WTC11 (cell line): Measurements from ENCODE around the gene RBM8A. TPM values are rescaled to one million over a fixed set of nuclear protein-coding genes. Genes with fewer than 3 reads are reported as not detected.

ENCODE experiments used
- ATAC-seq: fragments of 200-7000 bp; cut with Tn5 transposase; 2 replicates; pipeline ENCODE4 v1.10.0; 2021; ENCODE audit warnings: mild to moderate bottlenecking, moderate library complexity
- CTCF ChIA-PET: fragments of 300-600 bp; sonication (Branson Sonifier 250); formaldehyde crosslinking; loops from one replicate; lab custom pipeline; 2021; ENCODE audit warnings: antibody characterized with exemption; lab: Charles Lee
- POLR2A ChIA-PET: fragments of 350-600 bp; sonication (Branson Sonifier 250); formaldehyde crosslinking; loops from one replicate; lab custom pipeline; 2021; ENCODE audit warnings: antibody characterized with exemption; lab: Charles Lee
- DNase-seq: peaks from one replicate; pipeline ENCODE4 v3.0.0; 2021; ENCODE audit warnings: low spot score
- H3K27ac Mint-ChIP-seq: 2 replicates; pipeline ENCODE4 v1.8.0; 2021; ENCODE audit warnings: mixed read lengths
- H3K27me3 Mint-ChIP-seq: 2 replicates; pipeline ENCODE4 v1.8.0; 2021; ENCODE audit warnings: low read depth, mild to moderate bottlenecking, moderate library complexity, mixed read lengths
- H3K36me3 Mint-ChIP-seq: 2 replicates; pipeline ENCODE4 v1.8.0; 2021; ENCODE audit warnings: mixed read lengths
- H3K4me1 Mint-ChIP-seq: 2 replicates; pipeline ENCODE4 v1.8.0; 2022; ENCODE audit warnings: mixed read lengths
- H3K4me3 Mint-ChIP-seq: 2 replicates; pipeline ENCODE4 v1.8.0; 2021; ENCODE audit warnings: mild to moderate bottlenecking, moderate library complexity, mixed read lengths
- H3K9me3 Mint-ChIP-seq: 2 replicates; pipeline ENCODE4 v1.8.0; 2021; ENCODE audit warnings: mixed read lengths
- ATF6 ChIP-seq: sonication (generic); formaldehyde crosslinking; IDR thresholded peaks from 2 replicates; pipeline ENCODE4 v1.8.1; 2023; ENCODE audit warnings: mild to moderate bottlenecking, missing genetic modification reagents
- CREB1 ChIP-seq: sonication (generic); formaldehyde crosslinking; IDR thresholded peaks from 2 replicates; pipeline ENCODE4 v1.8.0; 2023; ENCODE audit warnings: mild to moderate bottlenecking, missing genetic modification reagents
- CREM ChIP-seq: sonication (generic); formaldehyde crosslinking; IDR thresholded peaks from 2 replicates; pipeline ENCODE4 v1.8.1; 2022; ENCODE audit warnings: mild to moderate bottlenecking, missing genetic modification reagents, moderate library complexity
- E2F1 ChIP-seq: sonication (generic); formaldehyde crosslinking; IDR thresholded peaks from 2 replicates; pipeline ENCODE4 v1.8.0; 2022; ENCODE audit warnings: mild to moderate bottlenecking, missing genetic modification reagents
- E2F4 ChIP-seq: sonication (generic); formaldehyde crosslinking; IDR thresholded peaks from 2 replicates; pipeline ENCODE4 v1.8.1; 2022; ENCODE audit warnings: low read depth, mild to moderate bottlenecking, moderate library complexity, missing genetic modification reagents, borderline replicate concordance
- E2F5 ChIP-seq: sonication (generic); formaldehyde crosslinking; IDR thresholded peaks from 2 replicates; pipeline ENCODE4 v1.8.1; 2022; ENCODE audit warnings: mild to moderate bottlenecking, moderate library complexity, missing genetic modification reagents
- ERG ChIP-seq: fragments of 250-450 bp; sonication (Bioruptor Pico); IDR thresholded peaks from 2 replicates; pipeline ENCODE4 v1.8.0; 2021; ENCODE audit warnings: mild to moderate bottlenecking
- ESRRA ChIP-seq: sonication (generic); formaldehyde crosslinking; IDR thresholded peaks from 2 replicates; pipeline ENCODE4 v1.8.1; 2022; ENCODE audit warnings: mild to moderate bottlenecking, missing genetic modification reagents, borderline replicate concordance
- ETV6 ChIP-seq: sonication (generic); formaldehyde crosslinking; IDR thresholded peaks from 2 replicates; pipeline ENCODE4 v1.8.1; 2022; ENCODE audit warnings: mild to moderate bottlenecking, missing genetic modification reagents
- FOXJ3 ChIP-seq: sonication (generic); formaldehyde crosslinking; IDR thresholded peaks from 2 replicates; pipeline ENCODE4 v1.9.0; 2021; ENCODE audit warnings: missing genetic modification reagents, mild to moderate bottlenecking, borderline replicate concordance
- FOXK1 ChIP-seq: sonication (generic); formaldehyde crosslinking; IDR thresholded peaks from 2 replicates; pipeline ENCODE4 v1.8.0; 2022; ENCODE audit warnings: mild to moderate bottlenecking, moderate library complexity, missing genetic modification reagents
- FOXP1 ChIP-seq: sonication (generic); formaldehyde crosslinking; IDR thresholded peaks from 2 replicates; pipeline ENCODE4 v1.8.0; 2022; ENCODE audit warnings: missing genetic modification reagents, mild to moderate bottlenecking, moderate library complexity, borderline replicate concordance
- MAX ChIP-seq: sonication (generic); formaldehyde crosslinking; IDR thresholded peaks from 2 replicates; pipeline ENCODE4 v1.8.0; 2022; ENCODE audit warnings: mild to moderate bottlenecking, missing genetic modification reagents
- NR2C2 ChIP-seq: sonication (generic); formaldehyde crosslinking; IDR thresholded peaks from 2 replicates; pipeline ENCODE4 v1.8.0; 2022; ENCODE audit warnings: mild to moderate bottlenecking, missing genetic modification reagents
- PREB ChIP-seq: sonication (generic); formaldehyde crosslinking; IDR thresholded peaks from 2 replicates; pipeline ENCODE4 v1.8.1; 2022; ENCODE audit warnings: mild to moderate bottlenecking, missing genetic modification reagents, moderate library complexity, borderline replicate concordance
- PRRX2 ChIP-seq: fragments of 250-450 bp; sonication (Bioruptor Pico); IDR thresholded peaks from 2 replicates; pipeline ENCODE4 v1.8.0; 2021; ENCODE audit warnings: mild to moderate bottlenecking
- SMAD4 ChIP-seq: sonication (generic); formaldehyde crosslinking; IDR thresholded peaks from 2 replicates; pipeline ENCODE4 v1.8.0; 2022; ENCODE audit warnings: mild to moderate bottlenecking, missing genetic modification reagents
- TEAD1 ChIP-seq: sonication (generic); formaldehyde crosslinking; IDR thresholded peaks from 2 replicates; pipeline ENCODE4 v1.8.0; 2022; ENCODE audit warnings: mild to moderate bottlenecking, missing genetic modification reagents
- USF2 ChIP-seq: sonication (generic); formaldehyde crosslinking; IDR thresholded peaks from 2 replicates; pipeline ENCODE4 v1.8.1; 2023; ENCODE audit warnings: mild to moderate bottlenecking, missing genetic modification reagents, moderate library complexity
- ZMAT4 ChIP-seq: fragments of 250-450 bp; sonication (Bioruptor Pico); IDR thresholded peaks from 2 replicates; pipeline ENCODE4 v1.9.0; 2021; ENCODE audit warnings: mild to moderate bottlenecking
- ZNF219 ChIP-seq: sonication (generic); formaldehyde crosslinking; IDR thresholded peaks from 2 replicates; pipeline ENCODE4 v1.8.0; 2023; ENCODE audit warnings: missing genetic modification reagents, mild to moderate bottlenecking, borderline replicate concordance
- ZNF396 ChIP-seq: fragments of 250-450 bp; sonication (Bioruptor Pico); IDR thresholded peaks from 2 replicates; pipeline ENCODE4 v1.8.0; 2021; ENCODE audit warnings: mild to moderate bottlenecking, moderate library complexity, borderline replicate concordance
- ZNF512 ChIP-seq: sonication (generic); formaldehyde crosslinking; IDR thresholded peaks from 2 replicates; pipeline ENCODE4 v1.8.1; 2022; ENCODE audit warnings: missing genetic modification reagents, borderline replicate concordance
- ZNF671 ChIP-seq: fragments of 250-450 bp; sonication (Bioruptor Pico); IDR thresholded peaks from 2 replicates; pipeline ENCODE4 v1.8.0; 2021; ENCODE audit warnings: mild to moderate bottlenecking
- total RNA-seq: library from RNA; stranded (reverse); gene quantifications from 3 replicates; pipeline ENCODE4 v1.2.3, GENCODE V29; 2021

The RBM8A gene
- total RNA-seq, 1 experiment from 2014 or later: 199 TPM

- Mint-ChIP-seq H3K9me3 (no peaks in the 10 kb centered on the region), H3K27me3 (no peaks in the 10 kb centered on the region; the same call in 1 of the 2 replicates), H3K27ac (no peak overlapping the region), H3K4me1 (peaks cover 23% of the 10 kb centered on the region), H3K36me3 (no peaks in the 10 kb centered on the region), H3K4me3 (no peak overlapping the region)
- ChIA-PET CTCF (interaction anchor here (0.5 to 2.1 kb wide), 3 partner anchors 30 to 91 kb away, joined by 3 to 5 read pairs (median 4); partner anchors contain the start of gene NUDT17), POLR2A (interaction anchor here (1.8 kb wide), 1 partner anchor 9 kb away, joined by 7 read pairs; the partner anchor contains the start of gene RBM8A)
- ATAC-seq (peak; percentile 38), DNase-seq (no peak)
- no peak for TF ChIP-seq SMAD4
- no peak for TF ChIP-seq NR2C2
- no peak for TF ChIP-seq CREB1 (CRISPR knock-in tag)
- no peak for TF ChIP-seq PREB (CRISPR knock-in tag)
- TF ChIP-seq CREM (CRISPR knock-in tag): no peak
- TF ChIP-seq FOXP1 (CRISPR knock-in tag): no peak
- TF ChIP-seq ESRRA (CRISPR knock-in tag): no peak
- no peak for TF ChIP-seq E2F1 (CRISPR knock-in tag)
- no peak for TF ChIP-seq TEAD1
- TF ChIP-seq ZNF219: no peak
- TF ChIP-seq ZNF396 (CRISPR knock-in tag): no peak
- TF ChIP-seq USF2 (CRISPR knock-in tag): no peak
- no peak for TF ChIP-seq FOXJ3 (CRISPR knock-in tag)
- TF ChIP-seq ZNF512 (CRISPR knock-in tag): no peak
- TF ChIP-seq FOXK1: no peak
- no peak for TF ChIP-seq E2F4 (CRISPR knock-in tag)
Measured at GRCh38 chr1:145936247-145936646, 9.0 kb upstream of the RBM8A start.

GRCh38 chr1:145935708-145936107 is 8.4 kb upstream of the RBM8A start:
- CTCF ChIA-PET: interaction anchor here (0.5 to 2.1 kb wide), 2 partner anchors 30 to 44 kb away, joined by 3 to 5 read pairs; no protein-coding TSS in a partner anchor
- Mint-ChIP-seq H3K27ac (no peak overlapping the region; the same call in 1 of the 2 replicates), H3K36me3 (no peaks in the 10 kb centered on the region), H3K27me3 (no peaks in the 10 kb centered on the region; the same call in 1 of the 2 replicates), H3K4me1 (peaks cover 23% of the 10 kb centered on the region), H3K4me3 (no peak overlapping the region), H3K9me3 (no peaks in the 10 kb centered on the region)
- ATAC-seq (no peak), DNase-seq (no peak)
- POLR2A ChIA-PET: interaction anchor here (1.8 kb wide), 1 partner anchor 9 kb away, joined by 7 read pairs; the partner anchor contains the start of gene RBM8A
- TF ChIP-seq MAX (CRISPR knock-in tag) (no peak), ATF6 (CRISPR knock-in tag) (no peak), ZNF671 (CRISPR knock-in tag) (no peak), PRRX2 (no peak), E2F5 (no peak), ZMAT4 (CRISPR knock-in tag) (no peak), ETV6 (CRISPR knock-in tag) (no peak), ERG (CRISPR knock-in tag) (no peak)
